GM13977 (cell line): ENCODE measurements around the gene NADSYN1.

Experiments used
- DNase-seq: peaks from one replicate; pipeline ENCODE4 v3.0.0; 2012; ENCODE audit warnings: low spot score
- CTCF ChIP-seq: IDR thresholded peaks from 2 replicates; pipeline ENCODE4 v1.5.1; 2012; ENCODE audit warnings: mild to moderate bottlenecking, control low read depth; ENCODE audit not compliant: insufficient read depth; ENCODE audit errors: extremely low read depth, missing control alignments
- in situ Hi-C: fragments of 300-500 bp; cut with MboI; formaldehyde crosslinking; loops from one replicate; pipeline ENCODE4 v1.12.0; 2022; ENCODE audit warnings: low sequenced_read_pairs, low pct_unique_long_range_greater_than_20kb, mixed read lengths, inconsistent platforms; ENCODE audit not compliant: unreplicated experiment

The NADSYN1 gene

GRCh38 chr11:71476031-71476430 lies 23.0 kb downstream of the NADSYN1 start:
- TF ChIP-seq CTCF = no peak
- in situ Hi-C loops = no loop called here
- no peak for DNase-seq

- no peak for TF ChIP-seq CTCF
- DNase-seq = no peak
- in situ Hi-C loops = no loop called here
These were observed 24.1 kb downstream of the NADSYN1 start for GRCh38 chr11:71476926-71477640.

GRCh38 chr11:71477641-71478527 lies 24.9 kb downstream of the NADSYN1 start:
- DNase-seq = no peak
- in situ Hi-C loops = no loop called here
- no peak for TF ChIP-seq CTCF

- in situ Hi-C loops = no loop called here
- DNase-seq = no peak
- TF ChIP-seq CTCF = no peak
These were observed 25.5 kb downstream of the NADSYN1 start for GRCh38 chr11:71478528-71478840.

GRCh38 chr11:71481101-71481960 lies 28.3 kb downstream of the NADSYN1 start:
- DNase-seq = no peak
- in situ Hi-C loops = no loop called here
- TF ChIP-seq CTCF = no peak

GRCh38 chr11:71482216-71482615 lies 29.2 kb downstream of the NADSYN1 start:
- TF ChIP-seq CTCF = no peak
- no peak for DNase-seq
- in situ Hi-C loops = no loop called here
